Uterus (tissue), 2 donors: Measurements from ENCODE around the gene MXRA8.

Experiments used
- POLR2A ChIP-seq, 2 donors: fragments of 450-650 bp; IDR thresholded peaks; one replicate each; pipeline ENCODE4 v1.6.1; 2016; ENCODE audit warnings: antibody characterized with exemption in 2 of 2, mild to moderate bottlenecking in 1 of 2, moderate library complexity in 1 of 2
- TF ChIP-seq, protein P1 (sequence below), 4 experiments: fragments of 200-600 bp in 2 of 4; fragments of 450-650 bp in 2 of 4; sonication (generic) in 2 of 4; IDR thresholded peaks; one replicate each; pipeline ENCODE4 v1.5.1; 2016 to 2019; ENCODE audit warnings: antibody characterized with exemption in 4 of 4, mild to moderate bottlenecking in 2 of 4, moderate library complexity in 1 of 4

DNA sequence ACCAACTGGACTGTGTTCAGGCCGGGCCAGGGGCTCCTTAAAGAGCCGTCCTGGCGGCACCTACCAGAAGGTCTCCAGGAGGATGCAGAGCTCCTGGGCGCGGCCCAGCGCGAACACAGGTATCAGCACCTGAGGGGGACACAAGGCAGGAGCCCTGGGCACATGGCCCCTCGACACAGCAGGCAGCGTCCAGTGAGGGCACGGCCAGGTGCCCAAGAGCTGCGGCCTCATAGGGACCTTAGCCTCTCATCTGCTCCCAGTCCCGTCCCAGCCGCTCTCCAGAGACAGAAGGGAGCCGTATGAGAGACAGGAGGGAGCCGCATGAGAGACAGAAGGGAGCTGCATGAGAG is 44.1 kb downstream of the MXRA8 start:
- TF ChIP-seq, protein P1, sequence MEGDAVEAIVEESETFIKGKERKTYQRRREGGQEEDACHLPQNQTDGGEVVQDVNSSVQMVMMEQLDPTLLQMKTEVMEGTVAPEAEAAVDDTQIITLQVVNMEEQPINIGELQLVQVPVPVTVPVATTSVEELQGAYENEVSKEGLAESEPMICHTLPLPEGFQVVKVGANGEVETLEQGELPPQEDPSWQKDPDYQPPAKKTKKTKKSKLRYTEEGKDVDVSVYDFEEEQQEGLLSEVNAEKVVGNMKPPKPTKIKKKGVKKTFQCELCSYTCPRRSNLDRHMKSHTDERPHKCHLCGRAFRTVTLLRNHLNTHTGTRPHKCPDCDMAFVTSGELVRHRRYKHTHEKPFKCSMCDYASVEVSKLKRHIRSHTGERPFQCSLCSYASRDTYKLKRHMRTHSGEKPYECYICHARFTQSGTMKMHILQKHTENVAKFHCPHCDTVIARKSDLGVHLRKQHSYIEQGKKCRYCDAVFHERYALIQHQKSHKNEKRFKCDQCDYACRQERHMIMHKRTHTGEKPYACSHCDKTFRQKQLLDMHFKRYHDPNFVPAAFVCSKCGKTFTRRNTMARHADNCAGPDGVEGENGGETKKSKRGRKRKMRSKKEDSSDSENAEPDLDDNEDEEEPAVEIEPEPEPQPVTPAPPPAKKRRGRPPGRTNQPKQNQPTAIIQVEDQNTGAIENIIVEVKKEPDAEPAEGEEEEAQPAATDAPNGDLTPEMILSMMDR (IDR thresholded peaks at IDR 0.05), result no peak
- TF ChIP-seq POLR2A (IDR thresholded peaks at IDR 0.05), result no peak
